Fibroblast of villous mesenchyme (primary cell): ENCODE data around the gene RPL21. TPM values are rescaled to one million over a fixed set of nuclear protein-coding genes. Genes with fewer than 3 reads are reported as not detected.
"Not testable (repeated sequence)": the region's sequence is repeated elsewhere in the genome, so short reads cannot be mapped to it uniquely, and the experiment has no call there.

Experiments used
- DNase-seq: peaks from one replicate; pipeline ENCODE4 v3.0.0-alpha.2; 2010; ENCODE audit warnings: low read depth
- H3K4me3 ChIP-seq: 2 replicates; pipeline ENCODE4 v1.5.1; 2011; ENCODE audit warnings: low read depth, mild to moderate bottlenecking, low read length
- CTCF ChIP-seq: IDR thresholded peaks from 2 replicates; pipeline ENCODE4 v1.5.1; 2012; ENCODE audit warnings: low read depth, mild to moderate bottlenecking, low read length; ENCODE audit not compliant: insufficient read depth
- total RNA-seq: library from RNA; depleted of rRNA; stranded (reverse); fragments of >200 nt; gene quantifications from 2 replicates; pipeline ENCODE4 v1.2.3, GENCODE V29; 2012

Gene RPL21
- total RNA-seq, 1 donor, result 661 TPM

- no peak overlapping the region for H3K4me3 ChIP-seq
- no peak for TF ChIP-seq CTCF
- DNase-seq, result peak; percentile 21
Observed at GRCh38 chr13:27211771-27212364, 39.5 kb upstream of the RPL21 start.

GRCh38 chr13:27213386-27213785, 38.0 kb upstream of the RPL21 start:
- H3K4me3 ChIP-seq, DNase-seq: not testable (repeated sequence)

GRCh38 chr13:27217791-27218190, 33.6 kb upstream of the RPL21 start:
- DNase-seq, H3K4me3 ChIP-seq: not testable (repeated sequence)

- not testable (repeated sequence) for DNase-seq, H3K4me3 ChIP-seq
Observed at GRCh38 chr13:27218861-27219260, 32.5 kb upstream of the RPL21 start.

- DNase-seq, result no peak
- no peak overlapping the region for H3K4me3 ChIP-seq
- no peak for TF ChIP-seq CTCF
Observed at GRCh38 chr13:27219611-27220010, 31.7 kb upstream of the RPL21 start.

- not testable (repeated sequence) for H3K4me3 ChIP-seq, DNase-seq
Observed at GRCh38 chr13:27222100-27222499, 29.3 kb upstream of the RPL21 start.

- no peak for TF ChIP-seq CTCF
- H3K4me3 ChIP-seq, result no peak overlapping the region
- no peak for DNase-seq
Observed at GRCh38 chr13:27226991-27227390, 24.4 kb upstream of the RPL21 start.

- no peak for DNase-seq
- no peak for TF ChIP-seq CTCF
- no peak overlapping the region for H3K4me3 ChIP-seq
Observed at GRCh38 chr13:27228131-27228530, 23.2 kb upstream of the RPL21 start.

GRCh38 chr13:27229642-27230041, 21.7 kb upstream of the RPL21 start:
- H3K4me3 ChIP-seq, result no peak overlapping the region
- TF ChIP-seq CTCF, result no peak
- DNase-seq, result no peak
